Measurements from ENCODE around the gene STARD5.

The STARD5 gene

DNA sequence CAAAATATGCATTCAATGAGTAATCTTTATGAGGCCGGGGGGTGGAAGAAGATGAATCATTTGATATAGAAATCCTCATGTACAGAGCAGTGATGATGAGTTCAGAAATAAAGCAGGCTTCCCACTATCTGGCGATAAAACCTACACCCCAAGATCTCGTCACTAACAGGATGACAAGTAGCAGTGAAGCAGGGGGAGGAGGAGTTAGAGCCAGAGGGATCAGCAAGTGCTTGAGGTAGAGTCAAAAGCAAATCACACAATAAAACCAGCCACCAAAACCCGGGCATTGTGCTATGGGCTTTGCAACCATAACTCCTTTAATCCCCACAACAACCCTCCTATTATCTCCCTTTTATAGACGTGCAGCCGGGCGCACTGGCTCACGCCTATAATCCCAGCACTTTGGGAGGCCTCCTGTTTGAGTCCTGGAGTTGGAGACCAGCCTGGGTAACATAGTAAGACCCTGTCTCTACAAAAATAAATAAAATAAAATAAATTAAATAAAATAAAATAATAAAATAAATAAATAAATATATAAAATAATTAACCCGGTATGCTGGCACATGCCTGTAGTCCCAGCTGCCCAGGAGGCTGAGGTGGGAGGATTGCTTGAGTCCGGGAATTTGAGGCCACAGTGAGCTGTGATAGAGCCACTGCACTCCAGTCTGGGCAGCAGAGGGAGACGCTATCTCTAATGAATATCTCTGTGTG, 53.0 kb downstream of the STARD5 start:
- no peak for DNase-seq

DNA sequence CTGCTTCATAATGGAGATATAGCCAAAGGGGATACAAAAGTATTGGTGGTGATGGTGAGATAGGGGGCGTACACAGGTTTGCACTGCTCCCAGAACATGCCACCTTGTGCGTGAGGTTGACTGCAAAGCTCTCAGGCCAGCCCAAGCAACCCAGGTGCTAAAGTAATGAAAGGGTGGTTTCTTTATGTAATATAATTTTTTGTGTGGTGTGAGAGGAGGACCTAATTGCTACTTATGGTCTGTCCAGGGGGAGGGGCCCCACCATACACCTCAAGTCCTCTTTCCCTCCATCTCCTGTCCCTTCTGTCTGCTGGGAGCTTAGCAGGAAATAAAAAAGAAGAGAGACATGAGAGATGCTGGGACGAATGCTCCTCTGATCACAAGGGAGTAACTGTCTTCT, 53.8 kb downstream of the STARD5 start:
- DNase-seq: no peak

DNA sequence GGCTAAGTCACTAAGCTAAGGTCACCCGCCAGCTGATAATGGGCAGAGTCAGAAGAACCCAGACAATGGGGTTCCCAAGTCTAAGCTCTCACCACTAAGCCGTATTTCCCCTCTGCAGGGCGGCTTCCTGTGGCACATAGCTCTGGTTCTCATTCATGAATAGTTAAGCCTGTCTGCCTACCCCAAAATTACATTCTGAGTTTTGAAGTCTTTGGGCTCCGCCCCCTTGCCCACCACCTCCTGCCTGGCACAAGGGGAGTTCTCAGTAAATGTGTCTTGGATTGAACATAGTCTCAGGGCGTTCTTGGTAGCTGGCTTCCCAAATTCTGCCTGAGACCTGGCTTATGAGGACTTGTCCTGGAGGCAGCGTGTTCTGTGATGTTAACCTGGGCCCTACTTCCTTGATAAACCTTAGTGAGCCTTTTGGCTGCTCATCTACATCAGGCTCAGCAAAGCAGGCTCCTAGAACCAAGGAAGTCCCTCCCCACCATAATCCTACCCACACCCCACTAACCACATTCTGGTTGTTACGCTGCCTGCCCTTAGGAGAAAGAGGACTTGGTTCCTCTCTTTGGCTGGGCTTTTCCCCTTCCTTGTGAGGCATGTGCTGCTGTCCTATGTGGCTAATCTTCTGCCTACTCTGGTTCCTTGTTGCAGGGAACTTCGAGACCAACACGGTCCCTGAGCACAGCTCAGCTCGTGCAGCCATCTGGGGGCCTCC, 54.9 kb downstream of the STARD5 start:
- DNase-seq: no peak

DNA sequence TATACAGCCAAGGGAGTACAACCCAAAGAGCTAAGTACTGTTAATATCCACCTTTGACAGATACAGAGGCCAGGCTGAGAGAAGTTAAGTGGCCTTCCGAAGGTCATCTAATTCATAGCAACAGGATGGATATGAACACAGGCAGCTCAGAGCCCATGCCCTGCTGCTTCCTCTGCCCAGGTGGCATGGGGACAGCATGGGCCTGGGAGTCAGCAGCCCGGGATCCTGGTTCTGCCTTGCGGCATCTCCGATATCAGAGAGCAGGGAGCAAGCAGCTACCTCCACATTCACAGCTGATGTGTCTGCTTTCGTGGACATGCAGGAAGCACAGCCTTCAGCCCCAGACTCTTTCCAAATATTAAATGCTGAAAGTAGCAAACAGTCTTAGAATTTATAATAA, 55.6 kb downstream of the STARD5 start:
- no peak for DNase-seq

DNA sequence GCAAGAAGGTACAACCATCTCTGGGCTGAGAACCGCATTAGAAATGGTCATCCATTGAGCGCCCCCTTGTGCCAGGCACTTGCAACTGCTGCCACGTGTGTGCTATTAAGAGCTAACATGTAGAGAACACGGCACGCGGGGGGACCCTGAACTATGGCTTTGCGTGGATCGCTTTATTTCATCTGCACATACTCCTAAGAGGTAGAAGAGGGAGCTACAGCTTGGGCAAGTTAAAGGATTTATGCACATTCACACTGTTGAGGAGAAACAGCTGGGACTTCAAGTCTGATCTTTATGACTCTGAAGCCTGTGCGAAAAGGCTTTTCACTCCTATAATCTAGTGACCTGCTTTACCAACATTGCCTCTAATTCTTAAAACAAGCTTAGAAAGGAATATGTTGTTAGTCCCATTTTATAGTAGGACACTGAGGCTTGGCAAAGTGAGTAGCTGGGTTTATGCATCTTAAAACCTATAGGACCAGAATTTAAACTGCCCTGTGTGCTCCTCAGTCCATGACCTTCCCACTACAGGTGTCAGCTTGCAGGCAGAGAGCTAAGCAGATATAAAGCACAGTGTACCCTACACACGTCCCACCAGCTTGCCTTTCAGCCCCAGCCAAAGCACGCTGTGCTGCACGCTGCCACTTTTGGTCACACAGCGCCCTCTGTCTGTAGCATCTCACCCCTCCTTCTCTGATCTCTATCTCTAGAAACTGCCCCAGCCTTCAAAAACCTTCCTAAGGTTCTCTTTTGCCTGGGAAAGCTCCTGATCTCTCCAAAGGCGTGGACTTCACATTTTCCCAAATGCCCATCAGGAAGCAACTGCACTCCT, 57.8 kb downstream of the STARD5 start:
- DNase-seq: peak; percentile 95

DNA sequence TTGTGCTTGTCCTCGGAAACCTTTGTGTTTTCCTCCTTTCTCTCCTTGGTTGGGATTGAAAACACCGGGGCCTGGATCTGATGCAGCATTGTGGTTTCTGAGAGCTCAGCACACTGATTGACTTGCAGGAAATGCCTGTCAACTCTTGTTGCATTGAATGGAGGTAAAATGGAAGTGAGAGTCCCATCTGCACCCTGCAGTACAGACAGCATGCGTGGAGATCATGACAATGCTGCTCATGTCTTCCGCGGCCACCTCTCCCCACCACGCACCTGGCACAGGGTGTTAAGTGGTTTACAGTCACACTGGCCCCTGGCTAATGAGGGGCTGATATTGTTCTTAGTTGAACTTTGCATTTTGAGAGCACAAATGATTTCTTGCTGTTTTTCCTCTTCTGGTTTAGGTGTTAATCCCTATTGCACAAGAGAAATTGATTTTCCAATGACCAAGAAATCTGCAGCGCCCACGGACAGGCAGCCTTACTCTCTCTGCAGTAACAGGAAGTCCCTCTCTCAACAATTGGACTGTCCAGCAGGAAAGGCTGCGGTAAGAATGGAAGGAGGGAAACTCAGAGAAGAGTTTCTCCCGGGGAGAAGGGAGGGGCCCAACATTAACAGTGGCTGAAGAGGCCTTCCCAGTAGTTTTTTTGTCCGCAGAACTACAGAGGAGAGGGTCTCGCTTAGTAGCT, 58.5 kb downstream of the STARD5 start:
- peak; percentile 36 for DNase-seq

- no peak for DNase-seq
These were observed 59.7 kb downstream of the STARD5 start for GRCh38 chr15:81264072-81264857.

GRCh38 chr15:81263477-81263876, 60.5 kb downstream of the STARD5 start:
- DNase-seq: no peak

DNA sequence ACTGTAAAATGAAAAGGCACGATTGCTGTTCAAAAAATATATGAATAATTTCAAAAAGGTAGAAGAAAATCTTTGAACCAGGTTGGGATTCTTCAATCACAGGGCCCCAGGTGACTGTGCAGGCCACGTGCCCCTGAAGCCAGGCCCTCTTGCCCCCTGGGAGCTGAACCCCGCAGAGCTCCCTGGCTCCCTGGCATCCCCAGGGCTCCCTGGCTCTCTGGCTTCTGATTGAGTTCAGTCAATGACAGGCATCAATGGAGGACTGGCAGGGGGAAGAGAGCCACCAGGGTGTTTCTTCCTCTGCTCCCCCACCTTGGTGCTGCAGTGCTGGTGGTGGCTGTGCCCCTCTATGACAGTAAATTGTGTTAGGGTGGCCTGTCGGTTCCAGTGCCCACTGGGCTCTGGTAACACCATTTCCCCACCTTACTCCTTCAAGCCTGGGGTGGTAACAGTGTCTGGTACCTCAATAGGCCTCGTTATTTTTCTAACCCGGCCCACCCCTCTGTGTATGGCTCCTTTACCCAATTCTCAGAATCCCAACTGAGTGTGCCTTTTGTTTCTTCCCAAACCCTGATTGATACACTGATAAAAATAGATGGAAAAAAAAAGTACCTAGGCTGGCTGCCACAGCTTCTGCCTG, 62.6 kb downstream of the STARD5 start:
- DNase-seq: no peak

GRCh38 chr15:81259760-81260298, 64.1 kb downstream of the STARD5 start:
- DNase-seq: no peak

Measured in eye (tissue), 1 donor.